Endometrial microvascular endothelial cells (primary cell): ENCODE measurements around the gene DCTN5. TPM values are rescaled to one million over a fixed set of nuclear protein-coding genes. Genes with fewer than 3 reads are reported as not detected.

ENCODE experiments used
- in situ Hi-C: cut with HindIII; loops from 2 replicates; pipeline ENCODE4 v1.10.0; 2017; ENCODE audit warnings: low sequenced_read_pairs, low pct_unique_long_range_greater_than_20kb; ENCODE audit errors: inconsistent ontology term
- total RNA-seq: library from RNA; depleted of rRNA; stranded (reverse); fragments of >200 nt; gene quantifications from one replicate; pipeline ENCODE4 v1.2.3, GENCODE V29; 2015; ENCODE audit errors: inconsistent ontology term

The DCTN5 gene
- total RNA-seq, 1 donor from 2014 or later, result 75.9 TPM

GRCh38 chr16:23689442-23690187, 48.3 kb downstream of the DCTN5 start:
- in situ Hi-C loops, result no loop called here

- in situ Hi-C loops, result no loop called here
Observed at GRCh38 chr16:23690771-23691482, 49.7 kb downstream of the DCTN5 start.

GRCh38 chr16:23691483-23692189, 50.4 kb downstream of the DCTN5 start:
- in situ Hi-C loops, result no loop called here

GRCh38 chr16:23692190-23692837, 51.0 kb downstream of the DCTN5 start:
- in situ Hi-C loops, result no loop called here

- in situ Hi-C loops, result no loop called here
Observed at GRCh38 chr16:23694265-23694643, 53.0 kb downstream of the DCTN5 start.

GRCh38 chr16:23694644-23695373, 53.5 kb downstream of the DCTN5 start:
- in situ Hi-C loops, result no loop called here

GRCh38 chr16:23695756-23696155, 54.5 kb downstream of the DCTN5 start:
- in situ Hi-C loops, result no loop called here

GRCh38 chr16:23699100-23699499, 57.8 kb downstream of the DCTN5 start:
- in situ Hi-C loops, result no loop called here

GRCh38 chr16:23700093-23700492, 58.8 kb downstream of the DCTN5 start:
- in situ Hi-C loops, result no loop called here

- in situ Hi-C loops, result no loop called here
Observed at GRCh38 chr16:23700509-23700908, 59.2 kb downstream of the DCTN5 start.

GRCh38 chr16:23701045-23701444, 59.8 kb downstream of the DCTN5 start:
- in situ Hi-C loops, result no loop called here

- in situ Hi-C loops, result no loop called here
Observed at GRCh38 chr16:23702951-23703350, 61.7 kb downstream of the DCTN5 start.

GRCh38 chr16:23704772-23705516, 63.7 kb downstream of the DCTN5 start:
- in situ Hi-C loops, result no loop called here

- in situ Hi-C loops, result no loop called here
Observed at GRCh38 chr16:23705517-23705902, 64.2 kb downstream of the DCTN5 start.

- in situ Hi-C loops, result no loop called here
Observed at GRCh38 chr16:23706439-23706838, 65.2 kb downstream of the DCTN5 start.

- in situ Hi-C loops, result no loop called here
Observed at GRCh38 chr16:23709536-23709935, 68.3 kb downstream of the DCTN5 start.

- in situ Hi-C loops, result no loop called here
Observed at GRCh38 chr16:23710008-23710407, 68.7 kb downstream of the DCTN5 start.

GRCh38 chr16:23710504-23710903, 69.2 kb downstream of the DCTN5 start:
- in situ Hi-C loops, result no loop called here
